Measurements from ENCODE around the gene IFT43. TPM values are rescaled to one million over a fixed set of nuclear protein-coding genes. Genes with fewer than 3 reads are reported as not detected.

Gene IFT43
- total RNA-seq, 2 donors from 2014 or later = 46.3 to 49.6 TPM

GRCh38 chr14:76050797-76051392 lies 65.3 kb downstream of the IFT43 start:
- H3K9me3 Mint-ChIP-seq = no peaks in the 10 kb centered on the region
- H3K27me3 Mint-ChIP-seq (ENCODE audit: insufficient read depth) = no peaks in the 10 kb centered on the region

GRCh38 chr14:76051717-76052465 lies 66.3 kb downstream of the IFT43 start:
- Histone ChIP-seq H3K4me1 (ENCODE audit: control insufficient read depth, insufficient read depth, low read length) (no peaks in the 10 kb centered on the region), H3K27ac (ENCODE audit: low read depth, low read length) (no peak overlapping the region), H3K9me3 (ENCODE audit: control insufficient read depth, low read length) (no peaks in the 10 kb centered on the region), H3K36me3 (ENCODE audit: control insufficient read depth, insufficient read depth, low read length) (no peaks in the 10 kb centered on the region), H3K4me3 (ENCODE audit: low read length) (no peak overlapping the region), H3K9ac (ENCODE audit: extremely low read depth, low read length, poor library complexity, severe bottlenecking) (no peak overlapping the region), H3K27me3 (ENCODE audit: control insufficient read depth, insufficient read depth, low read length, poor library complexity, severe bottlenecking) (no peaks in the 10 kb centered on the region)
- H3K27me3 Mint-ChIP-seq (ENCODE audit: insufficient read depth) = no peaks in the 10 kb centered on the region
- H3K36me3 Mint-ChIP-seq (ENCODE audit: low read depth) = no peaks in the 10 kb centered on the region
- peaks cover 8% of the 10 kb centered on the region for H3K4me1 Mint-ChIP-seq
- H3K4me3 Mint-ChIP-seq = no peak overlapping the region
- H3K9me3 Mint-ChIP-seq = no peaks in the 10 kb centered on the region
- no peak for TF ChIP-seq CTCF (conservative IDR thresholded peaks at IDR 0.05)
- 90 to 91% methylated on average over 12 of the region's 12 CpGs for WGBS, 2 experiments (ENCODE audit: insufficient coverage in 1 of 2, insufficient read length in 1 of 2)
- H3K27ac Mint-ChIP-seq = no peak overlapping the region
- DNase-seq = no peak

More at GRCh38 chr14:76050797-76051392, 65.3 kb downstream of the IFT43 start:
- Histone ChIP-seq H3K27me3 (ENCODE audit: control insufficient read depth, insufficient read depth, low read length, poor library complexity, severe bottlenecking) (no peaks in the 10 kb centered on the region), H3K4me3 (ENCODE audit: low read length) (no peak overlapping the region), H3K9ac (ENCODE audit: extremely low read depth, low read length, poor library complexity, severe bottlenecking) (no peak overlapping the region), H3K9me3 (ENCODE audit: control insufficient read depth, low read length) (no peaks in the 10 kb centered on the region), H3K36me3 (ENCODE audit: control insufficient read depth, insufficient read depth, low read length) (no peaks in the 10 kb centered on the region), H3K27ac (ENCODE audit: low read depth, low read length) (no peak overlapping the region), H3K4me1 (ENCODE audit: control insufficient read depth, insufficient read depth, low read length) (no peaks in the 10 kb centered on the region)
- peak; percentile 90 for TF ChIP-seq CTCF (conservative IDR thresholded peaks at IDR 0.05)
- Mint-ChIP-seq H3K27ac (no peak overlapping the region), H3K4me3 (no peak overlapping the region), H3K4me1 (peaks cover 8% of the 10 kb centered on the region), H3K36me3 (ENCODE audit: low read depth) (no peaks in the 10 kb centered on the region)
- WGBS, 2 experiments (ENCODE audit: insufficient coverage in 1 of 2, insufficient read length in 1 of 2) = 57 to 68% methylated on average over 2 to 3 of the region's 3 CpGs
- DNase-seq = peak; percentile 86

- Histone ChIP-seq H3K27ac (ENCODE audit: low read depth, low read length) (no peak overlapping the region), H3K4me3 (ENCODE audit: low read length) (no peak overlapping the region), H3K27me3 (ENCODE audit: control insufficient read depth, insufficient read depth, low read length, poor library complexity, severe bottlenecking) (no peaks in the 10 kb centered on the region), H3K36me3 (ENCODE audit: control insufficient read depth, insufficient read depth, low read length) (peaks cover 2% of the 10 kb centered on the region), H3K9me3 (ENCODE audit: control insufficient read depth, low read length) (no peaks in the 10 kb centered on the region), H3K9ac (ENCODE audit: extremely low read depth, low read length, poor library complexity, severe bottlenecking) (no peak overlapping the region), H3K4me1 (ENCODE audit: control insufficient read depth, insufficient read depth, low read length) (no peaks in the 10 kb centered on the region)
- DNase-seq = no peak
- 92 to 94% methylated on average over 14 to 15 of the region's 15 CpGs for WGBS, 2 experiments (ENCODE audit: insufficient coverage in 1 of 2, insufficient read length in 1 of 2)
- no peak overlapping the region for H3K27ac Mint-ChIP-seq
- TF ChIP-seq CTCF (conservative IDR thresholded peaks at IDR 0.05) = no peak
- peaks cover 3% of the 10 kb centered on the region for H3K4me1 Mint-ChIP-seq
- no peak overlapping the region for H3K4me3 Mint-ChIP-seq
- peaks cover 2% of the 10 kb centered on the region for H3K36me3 Mint-ChIP-seq (ENCODE audit: low read depth)
- no peaks in the 10 kb centered on the region for H3K27me3 Mint-ChIP-seq (ENCODE audit: insufficient read depth)
- H3K9me3 Mint-ChIP-seq = no peaks in the 10 kb centered on the region
Observed at GRCh38 chr14:76053572-76054355, 68.2 kb downstream of the IFT43 start.
